ENCODE results near the gene FAM114A1. TPM values are rescaled to one million over a fixed set of nuclear protein-coding genes. Genes with fewer than 3 reads are reported as not detected.

FAM114A1 gene
- total and polyA plus RNA-seq, 2 of the 8 experiments (the other 6 are each of a cell fraction or from before 2014, with no cell fraction given): 9.5 to 12.0 TPM

- H3K4me3 ChIP-seq (ENCODE audit: extremely low read depth in 1 of 4, insufficient read depth in 2 of 4, low read depth in 3 of 4, low read length in 4 of 4): no peak overlapping the region
- H3K36me3 ChIP-seq (ENCODE audit: control insufficient read depth in 2 of 4, insufficient read depth in 4 of 4, low read length in 3 of 4): no peaks in the 10 kb centered on the region; a peak in 1 of 8 replicates
- ChIA-PET POLR2A (ENCODE audit: partially characterized antibody) (no interaction called here), CTCF (ENCODE audit: partially characterized antibody) (no interaction called here)
- no peaks in the 10 kb centered on the region for H3K9me3 ChIP-seq (ENCODE audit: insufficient read depth in 2 of 2, low read depth in 1 of 2, low read length in 1 of 2)
- no peak overlapping the region for H3K23ac ChIP-seq (ENCODE audit: insufficient read length)
- H3K4me2 ChIP-seq (ENCODE audit: insufficient read depth in 1 of 2, low read depth in 2 of 2, low read length in 2 of 2): no peak overlapping the region
- H3K27me3 ChIP-seq (replicated peaks in 1 of 4; ENCODE audit: control insufficient read depth in 3 of 4, extremely low read depth in 1 of 4, insufficient read depth in 3 of 4, low read length in 3 of 4): no peaks in the 10 kb centered on the region
- no peak overlapping the region for H3K56ac ChIP-seq (replicated peaks; ENCODE audit: insufficient read length, low read depth, low read length)
- H3K14ac ChIP-seq (ENCODE audit: insufficient read length): no peak overlapping the region
- FAIRE-seq: no peak
- no peak overlapping the region for H2BK120ac ChIP-seq (replicated peaks; ENCODE audit: low read depth, low read length)
- H4K91ac ChIP-seq (replicated peaks; ENCODE audit: insufficient read length, low read length): no peak overlapping the region
- H2AFZ ChIP-seq (ENCODE audit: low read length): no peak overlapping the region
- 94% methylated on average over 1 of the region's 2 CpGs; no CpG with 5 or more reads in 1 of the 2 experiments for WGBS, 2 experiments (ENCODE audit: extremely low coverage in 1 of 2, insufficient coverage in 1 of 2, insufficient read length in 1 of 2, insufficient replicate concordance in 2 of 2, low coverage in 1 of 2, low lambda C conversion rate in 2 of 2, missing lambda C conversion rate in 1 of 2)
- no peak overlapping the region for H4K8ac ChIP-seq (ENCODE audit: extremely low read depth, insufficient read depth, low read length)
- no peak overlapping the region for H2BK5ac ChIP-seq (ENCODE audit: low read depth, low read length)
- no peak overlapping the region for H3K9ac ChIP-seq (replicated peaks in 1 of 4; ENCODE audit: extremely low read depth in 1 of 4, low read depth in 3 of 4, low read length in 3 of 4)
- H3K23me2 ChIP-seq (ENCODE audit: low read depth, low read length): no peaks in the 10 kb centered on the region
- no peak for DNase-seq (ENCODE audit: low read depth in 1 of 2, low spot score in 2 of 2)
- no peaks in the 10 kb centered on the region for H3K79me1 ChIP-seq (ENCODE audit: low read depth, low read length)
- H2BK20ac ChIP-seq (ENCODE audit: low read length): no peak overlapping the region
- H4K5ac ChIP-seq (ENCODE audit: insufficient read length, low read depth, low read length): no peak overlapping the region
- no peak overlapping the region for H2AK5ac ChIP-seq (ENCODE audit: low read depth, low read length)
- no peaks in the 10 kb centered on the region for H3K79me2 ChIP-seq (ENCODE audit: control insufficient read depth in 1 of 2, insufficient read depth in 2 of 2, low read length in 2 of 2)
- H3K27ac ChIP-seq (ENCODE audit: low read depth, low read length): no peak overlapping the region
- H4K20me1 ChIP-seq (replicated peaks in 1 of 2; ENCODE audit: control insufficient read depth in 1 of 2, insufficient read depth in 2 of 2, low read length in 2 of 2): no peaks in the 10 kb centered on the region
- no peak overlapping the region for H3K18ac ChIP-seq (ENCODE audit: extremely low read depth, low read length)
- no peak overlapping the region for H2BK15ac ChIP-seq (ENCODE audit: low read length)
- no peak overlapping the region for H3K4ac ChIP-seq (replicated peaks; ENCODE audit: insufficient read length, low read depth, low read length)
- no peak overlapping the region for H2BK12ac ChIP-seq (ENCODE audit: low read depth, low read length)
- H3K4me1 ChIP-seq (replicated peaks in 1 of 4; ENCODE audit: control insufficient read depth in 3 of 4, insufficient read depth in 4 of 4, low read length in 3 of 4): no peaks in the 10 kb centered on the region
- TF ChIP-seq YY1 (IDR thresholded peaks at IDR 0.05; ENCODE audit: low read depth, low read length) (no peak), RNF2 (IDR thresholded peaks at IDR 0.05; ENCODE audit: borderline replicate concordance, low read depth, low read length, missing control alignments, poor library complexity, severe bottlenecking) (no peak), KDM4A (IDR thresholded peaks at IDR 0.05; ENCODE audit: low read depth, low read length, severe bottlenecking) (no peak), HDAC6 (IDR thresholded peaks at IDR 0.05; ENCODE audit: low read depth, low read length) (no peak), E2F6 (IDR thresholded peaks at IDR 0.05) (no peak), BRCA1 (IDR thresholded peaks at IDR 0.05; ENCODE audit: low read depth, low read length) (no peak), JUN (IDR thresholded peaks at IDR 0.05; ENCODE audit: low read depth, low read length) (no peak), ZNF274 (IDR thresholded peaks at IDR 0.05; ENCODE audit: borderline replicate concordance, extremely low read depth, low read length) (no peak), POU5F1 (IDR thresholded peaks at IDR 0.05; ENCODE audit: low read depth, low read length) (no peak), KDM5A (IDR thresholded peaks at IDR 0.05; ENCODE audit: low read length) (no peak), TBP (IDR thresholded peaks at IDR 0.05; ENCODE audit: low read depth, low read length) (no peak), JUND (IDR thresholded peaks at IDR 0.05; ENCODE audit: low read length) (no peak)
- TF ChIP-seq, protein P1, sequence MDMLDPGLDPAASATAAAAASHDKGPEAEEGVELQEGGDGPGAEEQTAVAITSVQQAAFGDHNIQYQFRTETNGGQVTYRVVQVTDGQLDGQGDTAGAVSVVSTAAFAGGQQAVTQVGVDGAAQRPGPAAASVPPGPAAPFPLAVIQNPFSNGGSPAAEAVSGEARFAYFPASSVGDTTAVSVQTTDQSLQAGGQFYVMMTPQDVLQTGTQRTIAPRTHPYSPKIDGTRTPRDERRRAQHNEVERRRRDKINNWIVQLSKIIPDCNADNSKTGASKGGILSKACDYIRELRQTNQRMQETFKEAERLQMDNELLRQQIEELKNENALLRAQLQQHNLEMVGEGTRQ (IDR thresholded peaks at IDR 0.05; ENCODE audit: low read length): no peak
Measured at GRCh38 chr4:38920186-38920585, 52.6 kb downstream of the FAM114A1 start.

All from H1 (cell line).